Stimulated activated CD4-positive, alpha-beta T cell treated with anti-CD3 and anti-CD28 coated beads, TNF-alpha, amount 100 ng/mL, for 1 hour (primary cell): ENCODE data around the gene MUC22.
"Not testable (repeated sequence)": the region's sequence is repeated elsewhere in the genome, so short reads cannot be mapped to it uniquely, and the experiment has no call there.

Experiments used
- DNase-seq, 3 donors: peaks; one replicate each; pipeline ENCODE4 v3.0.0-alpha.2; 2020; ENCODE audit warnings: low read depth in 3 of 3, low spot score in 1 of 3

Gene MUC22

GRCh38 chr6:30997301-30997700 lies 13.0 kb upstream of the MUC22 start:
- DNase-seq, result no peak

GRCh38 chr6:30998785-30999184 lies 11.5 kb upstream of the MUC22 start:
- DNase-seq, result no peak

GRCh38 chr6:31000067-31000860 lies 10.0 kb upstream of the MUC22 start:
- not testable (repeated sequence) for DNase-seq

GRCh38 chr6:31001281-31001888 lies 8.9 kb upstream of the MUC22 start:
- no peak for DNase-seq

- no peak for DNase-seq
Measured at GRCh38 chr6:31002471-31002870, 7.8 kb upstream of the MUC22 start.

GRCh38 chr6:31004794-31005193 lies 5.5 kb upstream of the MUC22 start:
- no peak for DNase-seq

GRCh38 chr6:31005249-31006020 lies 4.8 kb upstream of the MUC22 start:
- no peak for DNase-seq

- DNase-seq, result no peak
Measured at GRCh38 chr6:31007694-31008093, 2.6 kb upstream of the MUC22 start.

GRCh38 chr6:31008165-31008564 lies 2.1 kb upstream of the MUC22 start:
- no peak for DNase-seq

- no peak for DNase-seq
Measured at GRCh38 chr6:31009731-31010130, 543 bp upstream of the MUC22 start.

- DNase-seq, result no peak
Measured at GRCh38 chr6:31011153-31011552, 879 bp downstream of the MUC22 start.

GRCh38 chr6:31016659-31017299 lies 6.5 kb downstream of the MUC22 start:
- no peak for DNase-seq

GRCh38 chr6:31017436-31017835 lies 7.2 kb downstream of the MUC22 start:
- not testable (repeated sequence) for DNase-seq

- no peak for DNase-seq
Measured at GRCh38 chr6:31020057-31020456, 9.8 kb downstream of the MUC22 start.

GRCh38 chr6:31020631-31021255 lies 10.5 kb downstream of the MUC22 start:
- DNase-seq, result not testable (repeated sequence)

- DNase-seq, result not testable (repeated sequence)
Measured at GRCh38 chr6:31021705-31022531, 11.6 kb downstream of the MUC22 start.

GRCh38 chr6:31025595-31025994 lies 15.3 kb downstream of the MUC22 start:
- no peak for DNase-seq

- no peak for DNase-seq
Measured at GRCh38 chr6:31031095-31031494, 20.8 kb downstream of the MUC22 start.

- DNase-seq, result no peak
Measured at GRCh38 chr6:31033075-31033474, 22.8 kb downstream of the MUC22 start.

- no peak for DNase-seq
Measured at GRCh38 chr6:31035862-31036497, 25.7 kb downstream of the MUC22 start.
